K562 treated with DMSO at 1 percent for 12 hours (cell line): ENCODE data around the gene RWDD2A. TPM values are rescaled to one million over a fixed set of nuclear protein-coding genes. Genes with fewer than 3 reads are reported as not detected.

Source experiments
- total RNA-seq: library from RNA; unstranded; fragments of 300-600 nt; gene quantifications from 2 replicates; pipeline ENCODE4 v1.2.3, GENCODE V29; 2022; ENCODE audit not compliant: insufficient read depth

RWDD2A gene
- 1.8 and 4.4 TPM in 2 replicates for total RNA-seq

DNA sequence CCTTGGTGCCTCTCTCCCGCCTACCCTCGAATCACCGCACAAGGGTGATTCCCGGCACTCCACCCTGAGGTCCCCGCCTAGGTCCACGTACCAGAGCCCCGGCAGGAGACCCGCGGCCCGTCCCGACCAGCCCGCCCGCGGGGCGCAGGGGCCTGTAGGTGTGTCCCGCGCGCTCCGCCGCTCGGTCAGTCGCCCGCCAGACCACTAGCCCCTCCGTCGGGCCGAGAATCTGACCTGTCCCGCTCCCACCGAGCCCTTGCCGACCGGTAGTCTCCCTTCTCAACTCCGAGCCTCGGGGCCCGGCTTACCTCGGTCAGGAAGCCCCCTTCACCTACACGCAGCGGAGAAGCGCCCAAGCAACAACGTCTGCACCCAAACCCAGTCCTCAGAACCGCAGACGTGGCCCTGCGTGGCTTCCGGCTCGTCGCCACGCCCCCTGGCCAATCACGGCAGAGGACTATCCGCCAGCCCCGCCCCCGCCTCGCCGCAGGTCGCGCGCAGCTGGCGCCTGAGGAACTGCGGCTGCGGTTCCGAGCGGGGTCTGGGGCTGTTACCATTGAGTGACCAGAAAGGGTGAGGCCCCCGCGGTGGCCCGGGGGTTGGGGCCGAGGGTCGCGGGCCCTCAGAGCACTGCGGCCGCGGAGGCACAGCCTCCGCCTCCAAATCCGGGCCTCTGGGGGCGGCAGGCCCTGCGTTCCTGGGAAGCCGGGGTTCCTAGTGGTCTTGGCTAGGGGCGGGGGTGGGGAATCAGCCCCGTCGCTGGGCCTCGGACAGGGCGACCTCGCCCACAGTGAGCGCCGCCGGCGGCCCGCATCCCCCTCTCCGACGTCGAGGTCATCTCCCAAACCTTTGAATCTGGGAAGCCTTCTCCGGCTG lies at the start of gene RWDD2A, which contains the start of gene PGM3:
RWDD2A (plus strand) TSS at position 487 of the 876 bp plus-strand sequence. CDS start 1,095 bp downstream, outside the sequence.
PGM3 (minus strand) TSS at position 395 of the 876 bp plus-strand sequence. CDS start 2,253 bp downstream, outside the sequence.

Other genes with a start within 250 kb of the RWDD2A start
- 3.0 and 4.4 TPM in 2 replicates for gene UBE3D, start 127.5 kb upstream of the RWDD2A start, total RNA-seq
- gene DOP1A, start 125.7 kb upstream of the RWDD2A start, total RNA-seq, result 0.75 and 5.2 TPM in 2 replicates
- gene PGM3, start 92 bp upstream of the RWDD2A start, total RNA-seq, result 27.1 and 44.3 TPM in 2 replicates
- gene ME1, start 237.7 kb downstream of the RWDD2A start, total RNA-seq, result 6.2 and 14.6 TPM in 2 replicates